DMS153 (cell line): ENCODE results near the gene HENMT1.
"Not testable (repeated sequence)": the region's sequence is repeated elsewhere in the genome, so short reads cannot be mapped to it uniquely, and the experiment has no call there.

Experiments used
- DNase-seq: peaks from one replicate; lab custom pipeline; 2025; lab: John Stamatoyannopoulos, UW

Gene HENMT1

GRCh38 chr1:108661030-108661609 is at the start of gene HENMT1:
HENMT1 (minus strand) TSS chr1:108661093; CDS start chr1:108659884, 1,209 bp downstream.
- DNase-seq: no peak

GRCh38 chr1:108708691-108709660 is 48.1 kb upstream of the HENMT1 start:
- DNase-seq: no peak

- DNase-seq: no peak
Measured at GRCh38 chr1:108706643-108707042, 45.8 kb upstream of the HENMT1 start.

- no peak for DNase-seq
Measured at GRCh38 chr1:108704496-108704895, 43.6 kb upstream of the HENMT1 start.

- no peak for DNase-seq
Measured at GRCh38 chr1:108703939-108704338, 43.0 kb upstream of the HENMT1 start.

- not testable (repeated sequence) for DNase-seq
Measured at GRCh38 chr1:108702109-108702508, 41.2 kb upstream of the HENMT1 start.

- no peak for DNase-seq
Measured at GRCh38 chr1:108701176-108701849, 40.4 kb upstream of the HENMT1 start.

GRCh38 chr1:108699375-108700332 is 38.8 kb upstream of the HENMT1 start:
- DNase-seq: no peak

- no peak for DNase-seq
Measured at GRCh38 chr1:108695535-108695934, 34.6 kb upstream of the HENMT1 start.

- peak; percentile 44 for DNase-seq
Measured at GRCh38 chr1:108692724-108693655, 32.1 kb upstream of the HENMT1 start.

- DNase-seq: peak; percentile 89
Measured at GRCh38 chr1:108691942-108692723, 31.2 kb upstream of the HENMT1 start, which contains the start of gene PRPF38B. PRPF38B (plus strand) TSS chr1:108692310; CDS start chr1:108692592, 282 bp downstream.

- no peak for DNase-seq
Measured at GRCh38 chr1:108691128-108691941, 30.4 kb upstream of the HENMT1 start.

GRCh38 chr1:108686614-108687313 is 25.9 kb upstream of the HENMT1 start:
- DNase-seq: no peak

GRCh38 chr1:108685529-108685928 is 24.6 kb upstream of the HENMT1 start:
- DNase-seq: no peak

- not testable (repeated sequence) for DNase-seq
Measured at GRCh38 chr1:108681701-108682100, 20.8 kb upstream of the HENMT1 start.

GRCh38 chr1:108679586-108680213 is 18.8 kb upstream of the HENMT1 start:
- no peak for DNase-seq

- DNase-seq: no peak
Measured at GRCh38 chr1:108678706-108679105, 17.8 kb upstream of the HENMT1 start.
